Dendritic cell treated with granulocyte-macrophage colony-stimulating factor and Interleukin-4, amounts not matched to agents 40 ng/mL and 50 ng/mL, for 4 days (primary cell): ENCODE measurements around the gene DCHS1.

Experiments used
- H3K27ac Mint-ChIP-seq: one replicate; pipeline ENCODE4 v1.8.0; 2022; ENCODE audit warnings: mild to moderate bottlenecking, mixed read lengths
- H3K27me3 Mint-ChIP-seq: one replicate; pipeline ENCODE4 v1.8.0; 2022; ENCODE audit warnings: mild to moderate bottlenecking, mixed read lengths
- H3K36me3 Mint-ChIP-seq: one replicate; pipeline ENCODE4 v1.8.0; 2022; ENCODE audit warnings: low read depth, mixed read lengths
- H3K4me1 Mint-ChIP-seq: one replicate; pipeline ENCODE4 v1.8.0; 2022; ENCODE audit warnings: low read depth, mixed read lengths
- H3K4me3 Mint-ChIP-seq: one replicate; pipeline ENCODE4 v1.8.0; 2022; ENCODE audit warnings: mild to moderate bottlenecking, moderate library complexity, mixed read lengths
- H3K9me3 Mint-ChIP-seq: one replicate; pipeline ENCODE4 v1.8.0; 2022; ENCODE audit warnings: mixed read lengths
- intact Hi-C: fragments of 100-400 bp; cut with micrococcal nuclease; formaldehyde crosslinking; loops from one replicate; pipeline ENCODE4 v1.15.0; 2022

Gene DCHS1

GRCh38 chr11:6603287-6604080 lies 52.1 kb downstream of the DCHS1 start, which contains the start of the genes ILK and RRP8:
ILK (plus strand) TSS chr11:6603774; CDS start chr11:6604272, 498 bp downstream.
RRP8 (minus strand) TSS chr11:6603616; CDS start chr11:6603502, 114 bp downstream.
- no peaks in the 10 kb centered on the region for H3K9me3 Mint-ChIP-seq
- intact Hi-C loops: loop anchor here (1.0 to 10.0 kb wide), 6 partner anchors 9 to 219 kb away; partner anchors contain the start of genes ARFIP2, MRPL17, TAF10 and TIMM10B
- H3K4me3 Mint-ChIP-seq: no peak within 1 kb of the TSS
- H3K27ac Mint-ChIP-seq: no peak within 1 kb of the TSS
- peaks cover 50% of the 10 kb centered on the region for H3K36me3 Mint-ChIP-seq
- H3K27me3 Mint-ChIP-seq: no peaks in the 10 kb centered on the region
- H3K4me1 Mint-ChIP-seq: peaks cover 16% of the 10 kb centered on the region

- peaks cover 11% of the 10 kb centered on the region for H3K4me1 Mint-ChIP-seq
- no peaks in the 10 kb centered on the region for H3K9me3 Mint-ChIP-seq
- intact Hi-C loops: loop anchor here (2.0 to 10.0 kb wide), 4 partner anchors 68 to 218 kb away; partner anchors contain the start of genes ARFIP2, MRPL17 and TIMM10B
- H3K27me3 Mint-ChIP-seq: no peaks in the 10 kb centered on the region
- no peak overlapping the region for H3K4me3 Mint-ChIP-seq
- peaks cover 50% of the 10 kb centered on the region for H3K36me3 Mint-ChIP-seq
- H3K27ac Mint-ChIP-seq: no peak overlapping the region
Observed at GRCh38 chr11:6602096-6602940, 53.3 kb downstream of the DCHS1 start.

GRCh38 chr11:6601041-6601461 lies 54.6 kb downstream of the DCHS1 start:
- intact Hi-C loops: loop anchor here (5.0 to 10.0 kb wide), 3 partner anchors 66 to 216 kb away; partner anchors contain the start of genes ARFIP2 and TIMM10B
- no peaks in the 10 kb centered on the region for H3K27me3 Mint-ChIP-seq
- H3K36me3 Mint-ChIP-seq: peaks cover 59% of the 10 kb centered on the region

GRCh38 chr11:6599881-6600390 lies 55.7 kb downstream of the DCHS1 start:
- peaks cover 9% of the 10 kb centered on the region for H3K4me1 Mint-ChIP-seq
- intact Hi-C loops: loop anchor here (5.0 to 10.0 kb wide), 3 partner anchors 65 to 215 kb away; partner anchors contain the start of genes ARFIP2 and TIMM10B
- H3K27me3 Mint-ChIP-seq: no peaks in the 10 kb centered on the region
- peaks cover 63% of the 10 kb centered on the region for H3K36me3 Mint-ChIP-seq
- H3K27ac Mint-ChIP-seq: no peak overlapping the region
- H3K4me3 Mint-ChIP-seq: no peak overlapping the region
- no peaks in the 10 kb centered on the region for H3K9me3 Mint-ChIP-seq

More at GRCh38 chr11:6601041-6601461, 54.6 kb downstream of the DCHS1 start:
- Mint-ChIP-seq H3K4me3 (no peak overlapping the region), H3K4me1 (peaks cover 9% of the 10 kb centered on the region), H3K27ac (no peak overlapping the region), H3K9me3 (no peaks in the 10 kb centered on the region)

- Mint-ChIP-seq H3K27ac (no peak overlapping the region), H3K36me3 (peaks cover 67% of the 10 kb centered on the region), H3K27me3 (no peaks in the 10 kb centered on the region), H3K9me3 (no peaks in the 10 kb centered on the region), H3K4me3 (no peak overlapping the region), H3K4me1 (peaks cover 9% of the 10 kb centered on the region)
- intact Hi-C loops: no loop called here
Observed at GRCh38 chr11:6599449-6599848, 56.2 kb downstream of the DCHS1 start.

GRCh38 chr11:6598555-6598954 lies 57.1 kb downstream of the DCHS1 start:
- Mint-ChIP-seq H3K36me3 (peaks cover 76% of the 10 kb centered on the region), H3K27ac (no peak overlapping the region), H3K27me3 (no peaks in the 10 kb centered on the region), H3K9me3 (no peaks in the 10 kb centered on the region), H3K4me1 (peaks cover 9% of the 10 kb centered on the region), H3K4me3 (no peak overlapping the region)
- intact Hi-C loops: no loop called here

GRCh38 chr11:6596239-6596877 lies 59.3 kb downstream of the DCHS1 start:
- Mint-ChIP-seq H3K9me3 (no peaks in the 10 kb centered on the region), H3K27me3 (no peaks in the 10 kb centered on the region), H3K4me3 (no peak overlapping the region), H3K36me3 (peaks cover 87% of the 10 kb centered on the region), H3K4me1 (peaks cover 9% of the 10 kb centered on the region), H3K27ac (no peak overlapping the region)
- intact Hi-C loops: no loop called here

- H3K9me3 Mint-ChIP-seq: no peaks in the 10 kb centered on the region
- H3K27ac Mint-ChIP-seq: no peak overlapping the region
- no peaks in the 10 kb centered on the region for H3K27me3 Mint-ChIP-seq
- intact Hi-C loops: no loop called here
- H3K4me1 Mint-ChIP-seq: peaks cover 4% of the 10 kb centered on the region
- no peak overlapping the region for H3K4me3 Mint-ChIP-seq
- H3K36me3 Mint-ChIP-seq: peaks cover 73% of the 10 kb centered on the region
Observed at GRCh38 chr11:6594142-6594768, 61.4 kb downstream of the DCHS1 start.

- H3K27ac Mint-ChIP-seq: no peak overlapping the region
- no peaks in the 10 kb centered on the region for H3K27me3 Mint-ChIP-seq
- H3K9me3 Mint-ChIP-seq: peaks cover 20% of the 10 kb centered on the region
- H3K36me3 Mint-ChIP-seq: peaks cover 61% of the 10 kb centered on the region
- H3K4me3 Mint-ChIP-seq: no peak overlapping the region
- intact Hi-C loops: no loop called here
- H3K4me1 Mint-ChIP-seq: no peaks in the 10 kb centered on the region
Observed at GRCh38 chr11:6588018-6588417, 67.6 kb downstream of the DCHS1 start.

GRCh38 chr11:6587360-6587953 lies 68.2 kb downstream of the DCHS1 start:
- intact Hi-C loops: no loop called here
- no peak overlapping the region for H3K4me3 Mint-ChIP-seq
- H3K27me3 Mint-ChIP-seq: no peaks in the 10 kb centered on the region
- peaks cover 26% of the 10 kb centered on the region for H3K9me3 Mint-ChIP-seq
- no peaks in the 10 kb centered on the region for H3K4me1 Mint-ChIP-seq
- H3K36me3 Mint-ChIP-seq: peaks cover 62% of the 10 kb centered on the region
- H3K27ac Mint-ChIP-seq: no peak overlapping the region

- no peak overlapping the region for H3K27ac Mint-ChIP-seq
Observed at GRCh38 chr11:6586434-6587359, 68.9 kb downstream of the DCHS1 start.

GRCh38 chr11:6584528-6584927 lies 71.1 kb downstream of the DCHS1 start:
- H3K4me3 Mint-ChIP-seq: no peak overlapping the region
- peaks cover 62% of the 10 kb centered on the region for H3K36me3 Mint-ChIP-seq
- H3K27ac Mint-ChIP-seq: no peak overlapping the region
- no peaks in the 10 kb centered on the region for H3K4me1 Mint-ChIP-seq
- peaks cover 27% of the 10 kb centered on the region for H3K9me3 Mint-ChIP-seq
- H3K27me3 Mint-ChIP-seq: no peaks in the 10 kb centered on the region
- intact Hi-C loops: no loop called here

More at GRCh38 chr11:6586434-6587359, 68.9 kb downstream of the DCHS1 start:
- intact Hi-C loops: no loop called here
- peaks cover 27% of the 10 kb centered on the region for H3K9me3 Mint-ChIP-seq
- H3K27me3 Mint-ChIP-seq: no peaks in the 10 kb centered on the region
- H3K4me1 Mint-ChIP-seq: no peaks in the 10 kb centered on the region
- H3K4me3 Mint-ChIP-seq: no peak overlapping the region
- peaks cover 55% of the 10 kb centered on the region for H3K36me3 Mint-ChIP-seq
